HCT116 (cell line): ENCODE results near the gene MYO7B. TPM values are rescaled to one million over a fixed set of nuclear protein-coding genes. Genes with fewer than 3 reads are reported as not detected.

ENCODE experiments used
- ATAC-seq: fragments of 200-7000 bp; cut with Tn5 transposase; 2 replicates; pipeline ENCODE4 v1.9.1; 2020; ENCODE audit warnings: mild to moderate bottlenecking, moderate library complexity
- BruUV-seq: library from RNA; stranded (reverse); fragments of 400-500 nt; replicated peaks from 2 replicates; lab custom pipeline; 2021; lab: Mats Ljungman, UMichigan
- CTCF ChIA-PET: fragments of 300-600 bp; sonication (Branson Sonifier 250); formaldehyde crosslinking; loops from one replicate; lab custom pipeline; 2021; ENCODE audit warnings: antibody characterized with exemption; lab: Charles Lee
- POLR2A ChIA-PET: fragments of 300-600, 350-600 bp; sonication (Branson Sonifier 250); formaldehyde crosslinking; loops from one replicate; lab custom pipeline; 2021; ENCODE audit warnings: antibody characterized with exemption; lab: Charles Lee
- RAD21 ChIA-PET, 2 experiments: fragments of 300-600 bp; sonication (Branson Sonifier 250); formaldehyde crosslinking; loops; one replicate each; lab custom pipeline; 2023; ENCODE audit warnings: low total read pairs in 2 of 2; ENCODE audit not compliant: uncharacterized antibody in 2 of 2, unreplicated experiment in 2 of 2, low non-redundant PET in 1 of 2; lab: Charles Lee
- DNase-seq: peaks from one replicate; pipeline ENCODE4 v3.0.0-alpha.2; 2010; ENCODE audit warnings: low read depth, low spot score
- H2AFZ ChIP-seq: fragments of 200-600 bp; shearing (Covaris generic), sonication (generic); 2 replicates; pipeline ENCODE4 v1.6.1; 2017; ENCODE audit warnings: low read depth, mixed run types, mixed read lengths, antibody characterized with exemption, low read length; ENCODE audit not compliant: poor library complexity, severe bottlenecking
- H3K27ac ChIP-seq: 2 replicates; pipeline ENCODE4 v1.5.1; 2012; ENCODE audit warnings: low read depth, low read length
- H3K27me3 ChIP-seq: fragments of 200-600 bp; sonication (generic); 2 replicates; pipeline ENCODE4 v1.6.1; 2016; ENCODE audit warnings: mixed run types, low read length, mixed read lengths; ENCODE audit not compliant: insufficient read depth
- H3K36me3 ChIP-seq, 2 experiments: fragments of 200-500 bp in 1 of 2; fragments of 200-600 bp in 1 of 2; sonication (Bioruptor generic) in 1 of 2; sonication (generic) in 1 of 2; 2 replicates each; pipeline versions ENCODE4 v1.5.1 to v1.6.1; 2014 to 2016; ENCODE audit warnings: low read length in 2 of 2, inconsistent platforms in 1 of 2, mixed read lengths in 1 of 2, mixed run types in 1 of 2; ENCODE audit not compliant: insufficient read depth in 2 of 2, control insufficient read depth in 1 of 2
- H3K4me1 ChIP-seq, 2 experiments: fragments of 200-600 bp in 1 of 2; sonication (generic) in 1 of 2; 2 replicates each; pipeline versions ENCODE4 v1.5.1 to v1.6.1; 2012 to 2017; ENCODE audit warnings: low read length in 2 of 2, inconsistent platforms in 1 of 2, mild to moderate bottlenecking in 1 of 2, mixed read lengths in 1 of 2, mixed run types in 1 of 2, moderate library complexity in 1 of 2; ENCODE audit not compliant: insufficient read depth in 2 of 2, control insufficient read depth in 1 of 2
- H3K4me2 ChIP-seq: fragments of 200-600 bp; sonication (generic); 2 replicates; pipeline ENCODE4 v1.6.1; 2017; ENCODE audit warnings: mixed run types, low read length, mixed read lengths
- H3K4me3 ChIP-seq, 2 experiments: fragments of 200-600 bp in 1 of 2; sonication (generic) in 1 of 2; replicated peaks in 1 of 2; 2 replicates each; pipeline ENCODE4 v1.5.1; 2011 to 2016; ENCODE audit warnings: low read length in 2 of 2, control low read depth in 1 of 2, low read depth in 1 of 2, mild to moderate bottlenecking in 1 of 2, mixed read lengths in 1 of 2, mixed run types in 1 of 2
- H3K79me2 ChIP-seq: fragments of 200-600 bp; sonication (generic); 2 replicates; pipeline ENCODE4 v1.6.1; 2017; ENCODE audit warnings: mild to moderate bottlenecking, mixed run types, low read length, moderate library complexity, mixed read lengths; ENCODE audit not compliant: insufficient read depth
- H3K9ac ChIP-seq: fragments of 200-600 bp; sonication (generic); 2 replicates; pipeline ENCODE4 v1.6.1; 2016; ENCODE audit warnings: low read length, mixed read lengths
- H3K9me2 ChIP-seq: fragments of 200-600 bp; sonication (generic), shearing (Covaris generic); 2 replicates; pipeline ENCODE4 v1.6.1; 2017; ENCODE audit warnings: mixed run types, mild to moderate bottlenecking, moderate library complexity; ENCODE audit not compliant: insufficient read depth
- H3K9me3 ChIP-seq, 2 experiments: fragments of 200-500 bp in 1 of 2; fragments of 200-600 bp in 1 of 2; sonication (Bioruptor generic) in 1 of 2; sonication (generic) in 1 of 2; 2 replicates each; pipeline ENCODE4 v1.6.1; 2014 to 2017; ENCODE audit warnings: low read length in 2 of 2, mixed read lengths in 2 of 2, inconsistent platforms in 1 of 2, low read depth in 1 of 2, mild to moderate bottlenecking in 1 of 2, mixed run types in 1 of 2, moderate library complexity in 1 of 2; ENCODE audit not compliant: control insufficient read depth in 1 of 2, insufficient read depth in 1 of 2
- H4K20me1 ChIP-seq: fragments of 200-600 bp; sonication (generic), shearing (Covaris generic); 2 replicates; pipeline ENCODE4 v1.6.1; 2017; ENCODE audit warnings: mixed run types, mild to moderate bottlenecking, moderate library complexity; ENCODE audit not compliant: insufficient read depth
- CBX3 ChIP-seq: IDR thresholded peaks from 2 replicates; pipeline ENCODE4 v1.6.1; 2012; ENCODE audit warnings: low read depth
- EGR1 ChIP-seq: IDR thresholded peaks from 2 replicates; pipeline ENCODE4 v1.6.1; 2012; ENCODE audit warnings: low read depth
- ELF1 ChIP-seq: IDR thresholded peaks from 2 replicates; pipeline ENCODE4 v1.6.1; 2012; ENCODE audit warnings: low read depth, borderline replicate concordance
- EZH2 ChIP-seq: fragments of 200-600 bp; sonication (generic); IDR thresholded peaks from 2 replicates; pipeline ENCODE4 v1.6.1; 2017; ENCODE audit warnings: antibody characterized with exemption, mixed run types
- JUND ChIP-seq: IDR thresholded peaks from 2 replicates; pipeline ENCODE4 v1.6.1; 2012
- POLR2AphosphoS5 ChIP-seq: IDR thresholded peaks from 2 replicates; pipeline ENCODE4 v1.6.1; 2011; ENCODE audit warnings: mild to moderate bottlenecking, low read depth, low read length, moderate library complexity
- RAD21 ChIP-seq: IDR thresholded peaks from 2 replicates; pipeline ENCODE4 v1.6.1; 2012; ENCODE audit warnings: low read depth, mild to moderate bottlenecking
- SIN3A ChIP-seq: IDR thresholded peaks from 2 replicates; pipeline ENCODE4 v1.6.1; 2012; ENCODE audit warnings: low read depth
- SP1 ChIP-seq: IDR thresholded peaks from 2 replicates; pipeline ENCODE4 v1.6.1; 2012; ENCODE audit warnings: low read depth
- SRF ChIP-seq: IDR thresholded peaks from 2 replicates; pipeline ENCODE4 v1.6.1; 2012; ENCODE audit warnings: low read depth
- TCF7L2 ChIP-seq: IDR thresholded peaks from 2 replicates; pipeline ENCODE4 v1.7.0; 2011; ENCODE audit warnings: borderline replicate concordance, inconsistent platforms; ENCODE audit not compliant: insufficient read depth, insufficient read length; ENCODE audit errors: extremely low read depth
- YY1 ChIP-seq: IDR thresholded peaks from 2 replicates; pipeline ENCODE4 v1.6.1; 2011; ENCODE audit warnings: low read length, low read depth, moderate library complexity, mild to moderate bottlenecking; ENCODE audit not compliant: insufficient replicate concordance; ENCODE audit errors: extremely low read depth
- ZBTB33 ChIP-seq: IDR thresholded peaks from 2 replicates; pipeline ENCODE4 v1.6.1; 2011; ENCODE audit warnings: mild to moderate bottlenecking, low read length, moderate library complexity; ENCODE audit not compliant: insufficient replicate concordance; ENCODE audit errors: extremely low read depth
- ZNF274 ChIP-seq: fragments of 200-500 bp; sonication (Bioruptor generic); IDR thresholded peaks from 2 replicates; pipeline ENCODE4 v1.6.1; 2014; ENCODE audit warnings: mild to moderate bottlenecking, low read depth, low read length, inconsistent platforms
- intact Hi-C: fragments of 100-400 bp; cut with micrococcal nuclease; formaldehyde crosslinking; loops from 2 replicates; pipeline ENCODE4 v1.10.0; 2022
- total RNA-seq: library from RNA; stranded (reverse); gene quantifications from one replicate; pipeline ENCODE4 v1.2.1, GENCODE V29; 2021; ENCODE audit not compliant: unreplicated experiment
- TF ChIP-seq, protein P1 (sequence below), 3 experiments: fragments of 200-600 bp in 1 of 3; sonication (generic) in 1 of 3; IDR thresholded peaks in 2 of 3; conservative IDR thresholded peaks in 1 of 3; 2 replicates each; pipeline ENCODE4 v1.5.1; 2012 to 2017; ENCODE audit warnings: low read depth in 2 of 3, low read length in 2 of 3, antibody characterized with exemption in 1 of 3, borderline replicate concordance in 1 of 3, control low read depth in 1 of 3, mild to moderate bottlenecking in 1 of 3, mixed read lengths in 1 of 3, mixed run types in 1 of 3, moderate library complexity in 1 of 3; ENCODE audit not compliant: insufficient read depth in 1 of 3
- TF ChIP-seq, protein P2 (sequence below): IDR thresholded peaks from 2 replicates; pipeline ENCODE4 v1.6.1; 2012

MYO7B gene
- total RNA-seq, 1 experiment from 2014 or later: 0.07 TPM

DNA sequence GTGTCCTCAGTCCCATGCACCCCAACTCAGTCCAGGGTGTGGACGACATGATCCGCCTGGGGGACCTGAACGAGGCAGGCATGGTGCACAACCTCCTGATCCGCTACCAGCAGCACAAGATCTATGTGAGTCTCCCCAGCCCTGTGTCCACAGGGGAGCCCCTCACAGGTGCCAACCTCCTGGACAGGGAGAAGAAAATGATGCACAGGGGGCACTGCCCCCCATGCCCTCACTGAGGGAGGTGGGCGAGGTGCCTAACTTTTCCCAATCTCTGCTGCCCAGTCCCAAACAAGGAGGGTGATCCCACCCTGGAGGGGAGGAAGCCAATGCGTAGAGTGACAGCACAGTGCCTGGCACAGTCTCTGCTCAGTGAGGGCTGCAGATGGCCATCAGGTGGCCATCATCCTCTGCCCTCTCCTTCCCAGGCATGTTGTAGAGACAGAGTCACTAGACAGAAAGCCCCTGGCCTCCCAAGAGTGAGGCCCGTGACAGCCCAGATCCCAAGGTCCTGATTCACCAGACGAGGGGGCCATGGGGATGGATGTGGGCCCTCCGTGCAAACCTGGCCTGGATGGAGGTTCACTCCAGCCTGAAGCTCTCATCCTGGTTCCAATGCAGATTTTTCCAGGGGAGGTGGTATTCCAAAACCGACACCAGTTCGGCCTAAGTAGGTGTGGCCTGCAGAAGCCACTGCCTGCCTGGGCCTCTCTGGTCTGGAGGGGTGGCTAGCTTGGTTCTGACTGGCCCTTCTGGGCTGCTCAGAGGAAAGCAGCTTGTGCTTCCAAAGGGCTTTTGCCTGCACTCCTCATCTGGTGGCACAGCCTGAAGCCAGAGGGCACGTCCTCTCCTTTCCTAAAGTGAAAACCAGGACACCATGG, 30.0 kb downstream of the MYO7B start:
- no peaks in the 10 kb centered on the region for H3K9me3 ChIP-seq
- no peak overlapping the region for H3K4me2 ChIP-seq
- no peak overlapping the region for H2AFZ ChIP-seq
- no peaks in the 10 kb centered on the region for H3K79me2 ChIP-seq
- RAD21 ChIA-PET: no interaction called here
- POLR2A ChIA-PET: no interaction called here
- DNase-seq (no peak), ATAC-seq (no peak)
- no peaks in the 10 kb centered on the region for H3K9me2 ChIP-seq
- H3K27me3 ChIP-seq: no peaks in the 10 kb centered on the region
- no peaks in the 10 kb centered on the region for H3K36me3 ChIP-seq
- BruUV-seq: no TSS peak
- no peak overlapping the region for H3K4me3 ChIP-seq
- H3K9ac ChIP-seq: no peak overlapping the region
- intact Hi-C loops: no loop called here
- no peak for TF ChIP-seq ELF1
- no peak for TF ChIP-seq POLR2AphosphoS5
- TF ChIP-seq CBX3: no peak
- TF ChIP-seq SRF: no peak
- TF ChIP-seq EZH2: no peak
- no peak for TF ChIP-seq ZNF274
- no peak for TF ChIP-seq YY1
- TF ChIP-seq, protein P1, sequence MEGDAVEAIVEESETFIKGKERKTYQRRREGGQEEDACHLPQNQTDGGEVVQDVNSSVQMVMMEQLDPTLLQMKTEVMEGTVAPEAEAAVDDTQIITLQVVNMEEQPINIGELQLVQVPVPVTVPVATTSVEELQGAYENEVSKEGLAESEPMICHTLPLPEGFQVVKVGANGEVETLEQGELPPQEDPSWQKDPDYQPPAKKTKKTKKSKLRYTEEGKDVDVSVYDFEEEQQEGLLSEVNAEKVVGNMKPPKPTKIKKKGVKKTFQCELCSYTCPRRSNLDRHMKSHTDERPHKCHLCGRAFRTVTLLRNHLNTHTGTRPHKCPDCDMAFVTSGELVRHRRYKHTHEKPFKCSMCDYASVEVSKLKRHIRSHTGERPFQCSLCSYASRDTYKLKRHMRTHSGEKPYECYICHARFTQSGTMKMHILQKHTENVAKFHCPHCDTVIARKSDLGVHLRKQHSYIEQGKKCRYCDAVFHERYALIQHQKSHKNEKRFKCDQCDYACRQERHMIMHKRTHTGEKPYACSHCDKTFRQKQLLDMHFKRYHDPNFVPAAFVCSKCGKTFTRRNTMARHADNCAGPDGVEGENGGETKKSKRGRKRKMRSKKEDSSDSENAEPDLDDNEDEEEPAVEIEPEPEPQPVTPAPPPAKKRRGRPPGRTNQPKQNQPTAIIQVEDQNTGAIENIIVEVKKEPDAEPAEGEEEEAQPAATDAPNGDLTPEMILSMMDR (IDR thresholded peaks at IDR 0.05 in 2 of 3, conservative IDR thresholded peaks at IDR 0.05 in 1 of 3; ENCODE audit: borderline replicate concordance in 1 of 3, insufficient read depth in 1 of 3, low read depth in 2 of 3, low read length in 2 of 3): no peak
- TF ChIP-seq SIN3A: no peak
- TF ChIP-seq EGR1: no peak
- TF ChIP-seq, protein P2, sequence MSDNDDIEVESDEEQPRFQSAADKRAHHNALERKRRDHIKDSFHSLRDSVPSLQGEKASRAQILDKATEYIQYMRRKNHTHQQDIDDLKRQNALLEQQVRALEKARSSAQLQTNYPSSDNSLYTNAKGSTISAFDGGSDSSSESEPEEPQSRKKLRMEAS: no peak
- no peak for TF ChIP-seq SP1
- TF ChIP-seq ZBTB33: no peak
- TF ChIP-seq JUND: no peak
- TF ChIP-seq TCF7L2: no peak
- TF ChIP-seq RAD21: no peak
- TF ChIP-seq, all 23 proteins: peak for 0
- H3K4me1 ChIP-seq: peaks cover 0 to 9% of the 10 kb centered on the region in 2 experiments; a peak in 2 of 4 replicates
- CTCF ChIA-PET: no interaction called here
- no peak overlapping the region for H3K27ac ChIP-seq
- H4K20me1 ChIP-seq: no peaks in the 10 kb centered on the region
